ENCODE data around the gene ATN1.

DNA sequence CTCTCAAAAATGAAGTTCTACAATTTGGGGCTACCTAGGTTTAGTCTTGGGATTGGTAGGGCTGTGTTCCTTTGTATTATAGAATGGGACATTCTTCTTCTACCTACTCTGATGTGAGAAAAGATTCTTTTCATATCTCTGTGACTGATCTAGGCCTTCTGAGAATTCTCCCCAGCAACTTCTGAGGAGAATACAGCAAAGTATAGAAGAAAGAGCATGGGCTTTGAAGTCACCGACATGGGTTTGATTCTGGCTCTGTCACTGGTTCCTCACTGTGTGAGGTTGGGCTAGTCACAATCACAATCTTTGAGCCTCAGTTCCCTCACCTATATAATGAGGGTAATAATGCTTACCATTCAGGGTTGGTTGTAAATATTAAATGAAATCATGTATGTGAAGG is 5.0 kb downstream of the ATN1 start:
- TF ChIP-seq, protein P1, sequence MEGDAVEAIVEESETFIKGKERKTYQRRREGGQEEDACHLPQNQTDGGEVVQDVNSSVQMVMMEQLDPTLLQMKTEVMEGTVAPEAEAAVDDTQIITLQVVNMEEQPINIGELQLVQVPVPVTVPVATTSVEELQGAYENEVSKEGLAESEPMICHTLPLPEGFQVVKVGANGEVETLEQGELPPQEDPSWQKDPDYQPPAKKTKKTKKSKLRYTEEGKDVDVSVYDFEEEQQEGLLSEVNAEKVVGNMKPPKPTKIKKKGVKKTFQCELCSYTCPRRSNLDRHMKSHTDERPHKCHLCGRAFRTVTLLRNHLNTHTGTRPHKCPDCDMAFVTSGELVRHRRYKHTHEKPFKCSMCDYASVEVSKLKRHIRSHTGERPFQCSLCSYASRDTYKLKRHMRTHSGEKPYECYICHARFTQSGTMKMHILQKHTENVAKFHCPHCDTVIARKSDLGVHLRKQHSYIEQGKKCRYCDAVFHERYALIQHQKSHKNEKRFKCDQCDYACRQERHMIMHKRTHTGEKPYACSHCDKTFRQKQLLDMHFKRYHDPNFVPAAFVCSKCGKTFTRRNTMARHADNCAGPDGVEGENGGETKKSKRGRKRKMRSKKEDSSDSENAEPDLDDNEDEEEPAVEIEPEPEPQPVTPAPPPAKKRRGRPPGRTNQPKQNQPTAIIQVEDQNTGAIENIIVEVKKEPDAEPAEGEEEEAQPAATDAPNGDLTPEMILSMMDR (IDR thresholded peaks at IDR 0.05; ENCODE audit: control extremely low read depth in 1 of 3, insufficient read depth in 1 of 3, low read depth in 1 of 3, low read length in 3 of 3), result no peak
- TF ChIP-seq NANOG (IDR thresholded peaks at IDR 0.05; ENCODE audit: insufficient read depth, low read depth, low read length, poor library complexity, severe bottlenecking) (no peak), POLR2A (IDR thresholded peaks at IDR 0.05; ENCODE audit: control extremely low read depth in 1 of 2, low read depth in 2 of 2, low read length in 2 of 2) (no peak), HDAC2 (IDR thresholded peaks at IDR 0.05; ENCODE audit: borderline replicate concordance in 1 of 2, low read depth in 2 of 2, low read length in 2 of 2) (no peak), MAFK (IDR thresholded peaks at IDR 0.05; ENCODE audit: low read depth, low read length) (no peak), EGR1 (IDR thresholded peaks at IDR 0.05; ENCODE audit: borderline replicate concordance, low read depth, low read length) (no peak), SIX5 (IDR thresholded peaks at IDR 0.05; ENCODE audit: low read depth, low read length) (no peak)
- TF ChIP-seq, protein P2, sequence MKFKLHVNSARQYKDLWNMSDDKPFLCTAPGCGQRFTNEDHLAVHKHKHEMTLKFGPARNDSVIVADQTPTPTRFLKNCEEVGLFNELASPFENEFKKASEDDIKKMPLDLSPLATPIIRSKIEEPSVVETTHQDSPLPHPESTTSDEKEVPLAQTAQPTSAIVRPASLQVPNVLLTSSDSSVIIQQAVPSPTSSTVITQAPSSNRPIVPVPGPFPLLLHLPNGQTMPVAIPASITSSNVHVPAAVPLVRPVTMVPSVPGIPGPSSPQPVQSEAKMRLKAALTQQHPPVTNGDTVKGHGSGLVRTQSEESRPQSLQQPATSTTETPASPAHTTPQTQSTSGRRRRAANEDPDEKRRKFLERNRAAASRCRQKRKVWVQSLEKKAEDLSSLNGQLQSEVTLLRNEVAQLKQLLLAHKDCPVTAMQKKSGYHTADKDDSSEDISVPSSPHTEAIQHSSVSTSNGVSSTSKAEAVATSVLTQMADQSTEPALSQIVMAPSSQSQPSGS (IDR thresholded peaks at IDR 0.05; ENCODE audit: low read length), result no peak
- TF ChIP-seq, protein P3, sequence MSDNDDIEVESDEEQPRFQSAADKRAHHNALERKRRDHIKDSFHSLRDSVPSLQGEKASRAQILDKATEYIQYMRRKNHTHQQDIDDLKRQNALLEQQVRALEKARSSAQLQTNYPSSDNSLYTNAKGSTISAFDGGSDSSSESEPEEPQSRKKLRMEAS (IDR thresholded peaks at IDR 0.05), result no peak
- TF ChIP-seq, protein P4, sequence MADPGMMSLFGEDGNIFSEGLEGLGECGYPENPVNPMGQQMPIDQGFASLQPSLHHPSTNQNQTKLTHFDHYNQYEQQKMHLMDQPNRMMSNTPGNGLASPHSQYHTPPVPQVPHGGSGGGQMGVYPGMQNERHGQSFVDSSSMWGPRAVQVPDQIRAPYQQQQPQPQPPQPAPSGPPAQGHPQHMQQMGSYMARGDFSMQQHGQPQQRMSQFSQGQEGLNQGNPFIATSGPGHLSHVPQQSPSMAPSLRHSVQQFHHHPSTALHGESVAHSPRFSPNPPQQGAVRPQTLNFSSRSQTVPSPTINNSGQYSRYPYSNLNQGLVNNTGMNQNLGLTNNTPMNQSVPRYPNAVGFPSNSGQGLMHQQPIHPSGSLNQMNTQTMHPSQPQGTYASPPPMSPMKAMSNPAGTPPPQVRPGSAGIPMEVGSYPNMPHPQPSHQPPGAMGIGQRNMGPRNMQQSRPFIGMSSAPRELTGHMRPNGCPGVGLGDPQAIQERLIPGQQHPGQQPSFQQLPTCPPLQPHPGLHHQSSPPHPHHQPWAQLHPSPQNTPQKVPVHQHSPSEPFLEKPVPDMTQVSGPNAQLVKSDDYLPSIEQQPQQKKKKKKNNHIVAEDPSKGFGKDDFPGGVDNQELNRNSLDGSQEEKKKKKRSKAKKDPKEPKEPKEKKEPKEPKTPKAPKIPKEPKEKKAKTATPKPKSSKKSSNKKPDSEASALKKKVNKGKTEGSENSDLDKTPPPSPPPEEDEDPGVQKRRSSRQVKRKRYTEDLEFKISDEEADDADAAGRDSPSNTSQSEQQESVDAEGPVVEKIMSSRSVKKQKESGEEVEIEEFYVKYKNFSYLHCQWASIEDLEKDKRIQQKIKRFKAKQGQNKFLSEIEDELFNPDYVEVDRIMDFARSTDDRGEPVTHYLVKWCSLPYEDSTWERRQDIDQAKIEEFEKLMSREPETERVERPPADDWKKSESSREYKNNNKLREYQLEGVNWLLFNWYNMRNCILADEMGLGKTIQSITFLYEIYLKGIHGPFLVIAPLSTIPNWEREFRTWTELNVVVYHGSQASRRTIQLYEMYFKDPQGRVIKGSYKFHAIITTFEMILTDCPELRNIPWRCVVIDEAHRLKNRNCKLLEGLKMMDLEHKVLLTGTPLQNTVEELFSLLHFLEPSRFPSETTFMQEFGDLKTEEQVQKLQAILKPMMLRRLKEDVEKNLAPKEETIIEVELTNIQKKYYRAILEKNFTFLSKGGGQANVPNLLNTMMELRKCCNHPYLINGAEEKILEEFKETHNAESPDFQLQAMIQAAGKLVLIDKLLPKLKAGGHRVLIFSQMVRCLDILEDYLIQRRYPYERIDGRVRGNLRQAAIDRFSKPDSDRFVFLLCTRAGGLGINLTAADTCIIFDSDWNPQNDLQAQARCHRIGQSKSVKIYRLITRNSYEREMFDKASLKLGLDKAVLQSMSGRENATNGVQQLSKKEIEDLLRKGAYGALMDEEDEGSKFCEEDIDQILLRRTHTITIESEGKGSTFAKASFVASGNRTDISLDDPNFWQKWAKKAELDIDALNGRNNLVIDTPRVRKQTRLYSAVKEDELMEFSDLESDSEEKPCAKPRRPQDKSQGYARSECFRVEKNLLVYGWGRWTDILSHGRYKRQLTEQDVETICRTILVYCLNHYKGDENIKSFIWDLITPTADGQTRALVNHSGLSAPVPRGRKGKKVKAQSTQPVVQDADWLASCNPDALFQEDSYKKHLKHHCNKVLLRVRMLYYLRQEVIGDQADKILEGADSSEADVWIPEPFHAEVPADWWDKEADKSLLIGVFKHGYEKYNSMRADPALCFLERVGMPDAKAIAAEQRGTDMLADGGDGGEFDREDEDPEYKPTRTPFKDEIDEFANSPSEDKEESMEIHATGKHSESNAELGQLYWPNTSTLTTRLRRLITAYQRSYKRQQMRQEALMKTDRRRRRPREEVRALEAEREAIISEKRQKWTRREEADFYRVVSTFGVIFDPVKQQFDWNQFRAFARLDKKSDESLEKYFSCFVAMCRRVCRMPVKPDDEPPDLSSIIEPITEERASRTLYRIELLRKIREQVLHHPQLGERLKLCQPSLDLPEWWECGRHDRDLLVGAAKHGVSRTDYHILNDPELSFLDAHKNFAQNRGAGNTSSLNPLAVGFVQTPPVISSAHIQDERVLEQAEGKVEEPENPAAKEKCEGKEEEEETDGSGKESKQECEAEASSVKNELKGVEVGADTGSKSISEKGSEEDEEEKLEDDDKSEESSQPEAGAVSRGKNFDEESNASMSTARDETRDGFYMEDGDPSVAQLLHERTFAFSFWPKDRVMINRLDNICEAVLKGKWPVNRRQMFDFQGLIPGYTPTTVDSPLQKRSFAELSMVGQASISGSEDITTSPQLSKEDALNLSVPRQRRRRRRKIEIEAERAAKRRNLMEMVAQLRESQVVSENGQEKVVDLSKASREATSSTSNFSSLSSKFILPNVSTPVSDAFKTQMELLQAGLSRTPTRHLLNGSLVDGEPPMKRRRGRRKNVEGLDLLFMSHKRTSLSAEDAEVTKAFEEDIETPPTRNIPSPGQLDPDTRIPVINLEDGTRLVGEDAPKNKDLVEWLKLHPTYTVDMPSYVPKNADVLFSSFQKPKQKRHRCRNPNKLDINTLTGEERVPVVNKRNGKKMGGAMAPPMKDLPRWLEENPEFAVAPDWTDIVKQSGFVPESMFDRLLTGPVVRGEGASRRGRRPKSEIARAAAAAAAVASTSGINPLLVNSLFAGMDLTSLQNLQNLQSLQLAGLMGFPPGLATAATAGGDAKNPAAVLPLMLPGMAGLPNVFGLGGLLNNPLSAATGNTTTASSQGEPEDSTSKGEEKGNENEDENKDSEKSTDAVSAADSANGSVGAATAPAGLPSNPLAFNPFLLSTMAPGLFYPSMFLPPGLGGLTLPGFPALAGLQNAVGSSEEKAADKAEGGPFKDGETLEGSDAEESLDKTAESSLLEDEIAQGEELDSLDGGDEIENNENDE (IDR thresholded peaks at IDR 0.05; ENCODE audit: insufficient replicate concordance, low read length), result no peak

Data from H1 (cell line).